ENCODE data around the gene ANKRD33B. TPM values are rescaled to one million over a fixed set of nuclear protein-coding genes. Genes with fewer than 3 reads are reported as not detected.

ANKRD33B gene
- total RNA-seq, 1 experiment from 2014 or later: 6.9 TPM

DNA sequence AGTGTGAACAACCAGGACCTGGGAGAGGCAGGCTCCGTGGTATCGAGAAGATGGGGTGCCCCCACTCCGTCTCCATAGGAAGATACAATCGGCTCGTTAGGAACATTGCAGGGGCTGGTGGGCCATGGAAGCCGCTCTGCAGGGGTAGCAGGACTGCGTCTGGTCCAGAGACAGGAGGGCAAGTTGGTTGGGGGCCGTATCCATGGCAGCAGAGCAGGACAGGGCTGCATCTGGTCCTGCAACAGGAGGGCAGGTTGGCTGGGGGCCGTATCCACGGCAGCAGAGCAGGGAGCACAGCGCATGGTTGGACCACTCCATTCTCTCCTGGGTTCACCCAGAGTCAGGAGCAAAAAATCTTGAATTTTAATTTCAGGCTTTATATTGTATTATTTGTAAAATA lies 98.2 kb downstream of the ANKRD33B start:
- no CpG with 5 or more reads among the region's 11 CpGs for WGBS (ENCODE audit: extremely low coverage, insufficient read length, low lambda C conversion rate)
- H3K4me1 Mint-ChIP-seq: peaks cover 13 to 25% of the 10 kb centered on the region in 2 experiments

More for the DNA sequence above, 98.2 kb downstream of the ANKRD33B start:
- Histone ChIP-seq H4K5ac (ENCODE audit: insufficient read length, low read depth, low read length) (no peak overlapping the region), H3K4me2 (ENCODE audit: insufficient read depth, insufficient read length, low read length) (no peak overlapping the region), H3K23me2 (ENCODE audit: insufficient read length, low read depth, low read length, poor library complexity, severe bottlenecking) (no peaks in the 10 kb centered on the region), H3K9me3 (ENCODE audit: control insufficient read depth, low read depth, low read length) (no peaks in the 10 kb centered on the region), H3K27ac (ENCODE audit: insufficient read length, low read depth, low read length) (no peak overlapping the region), H2AFZ (ENCODE audit: low read length) (no peak overlapping the region), H4K8ac (replicated peaks; ENCODE audit: insufficient read length, low read depth, low read length) (no peak overlapping the region), H3K9ac (ENCODE audit: extremely low read depth, insufficient read length, low read length) (no peak overlapping the region), H2BK20ac (ENCODE audit: low read depth, low read length, poor library complexity, severe bottlenecking) (no peak overlapping the region), H3K23ac (ENCODE audit: insufficient read length, low read depth, low read length) (no peak overlapping the region), H2BK12ac (ENCODE audit: insufficient read length, low read depth, low read length) (no peak overlapping the region), H2BK120ac (ENCODE audit: low read depth, low read length, poor library complexity, severe bottlenecking) (no peak overlapping the region), H3K14ac (ENCODE audit: insufficient read depth, low read length) (no peak overlapping the region; the same call in 1 of the 2 replicates), H3K27me3 (ENCODE audit: insufficient read depth, low read length) (no peaks in the 10 kb centered on the region), H2BK5ac (ENCODE audit: insufficient read length, low read length) (no peak overlapping the region), H3K18ac (ENCODE audit: insufficient read length, low read depth, low read length) (no peak overlapping the region), H3K79me2 (ENCODE audit: insufficient read depth, low read length) (no peaks in the 10 kb centered on the region), H3T11ph (ENCODE audit: low read length) (no peak overlapping the region), H4K20me1 (ENCODE audit: control insufficient read depth, insufficient read depth, insufficient read length) (no peaks in the 10 kb centered on the region), H3K4ac (ENCODE audit: low read depth, low read length) (no peak overlapping the region), H2AK5ac (ENCODE audit: insufficient read length, low read length) (no peak overlapping the region), H3K56ac (ENCODE audit: insufficient read length, low read depth, low read length) (no peak overlapping the region), H4K91ac (ENCODE audit: insufficient read length, low read depth, low read length) (no peak overlapping the region), H2BK15ac (ENCODE audit: low read depth, low read length) (no peak overlapping the region), H3K4me1 (ENCODE audit: insufficient read depth, low read length) (no peaks in the 10 kb centered on the region; the same call in 1 of the 2 replicates), H3K79me1 (ENCODE audit: insufficient read depth, low read depth, low read length, poor library complexity, severe bottlenecking) (no peaks in the 10 kb centered on the region)
- Mint-ChIP-seq H3K36me3 (ENCODE audit: insufficient read depth in 1 of 3, low read depth in 3 of 3) (no peaks in the 10 kb centered on the region), H3K27me3 (ENCODE audit: low read depth) (no peaks in the 10 kb centered on the region; the same call in 1 of the 2 replicates), H3K27ac (no peak overlapping the region; a peak in 1 of 7 replicates), H3K4me3 (no peak overlapping the region), H3K9me3 (no peaks in the 10 kb centered on the region)
- TF ChIP-seq, protein P1, sequence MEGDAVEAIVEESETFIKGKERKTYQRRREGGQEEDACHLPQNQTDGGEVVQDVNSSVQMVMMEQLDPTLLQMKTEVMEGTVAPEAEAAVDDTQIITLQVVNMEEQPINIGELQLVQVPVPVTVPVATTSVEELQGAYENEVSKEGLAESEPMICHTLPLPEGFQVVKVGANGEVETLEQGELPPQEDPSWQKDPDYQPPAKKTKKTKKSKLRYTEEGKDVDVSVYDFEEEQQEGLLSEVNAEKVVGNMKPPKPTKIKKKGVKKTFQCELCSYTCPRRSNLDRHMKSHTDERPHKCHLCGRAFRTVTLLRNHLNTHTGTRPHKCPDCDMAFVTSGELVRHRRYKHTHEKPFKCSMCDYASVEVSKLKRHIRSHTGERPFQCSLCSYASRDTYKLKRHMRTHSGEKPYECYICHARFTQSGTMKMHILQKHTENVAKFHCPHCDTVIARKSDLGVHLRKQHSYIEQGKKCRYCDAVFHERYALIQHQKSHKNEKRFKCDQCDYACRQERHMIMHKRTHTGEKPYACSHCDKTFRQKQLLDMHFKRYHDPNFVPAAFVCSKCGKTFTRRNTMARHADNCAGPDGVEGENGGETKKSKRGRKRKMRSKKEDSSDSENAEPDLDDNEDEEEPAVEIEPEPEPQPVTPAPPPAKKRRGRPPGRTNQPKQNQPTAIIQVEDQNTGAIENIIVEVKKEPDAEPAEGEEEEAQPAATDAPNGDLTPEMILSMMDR (conservative IDR thresholded peaks at IDR 0.05): no peak
- no peak for DNase-seq
